NB4 (cell line): Measurements from ENCODE around the gene ATG9B.
"Not testable (repeated sequence)": the region's sequence is repeated elsewhere in the genome, so short reads cannot be mapped to it uniquely, and the experiment has no call there.

ENCODE experiments used
- DNase-seq: peaks from one replicate; pipeline ENCODE4 v3.0.0; 2010; ENCODE audit warnings: low read depth
- H3K4me3 ChIP-seq: one replicate; pipeline ENCODE4 v1.5.1; 2011; ENCODE audit warnings: mild to moderate bottlenecking, low read depth, low read length, moderate library complexity
- MYC ChIP-seq: IDR thresholded peaks from 2 replicates; pipeline ENCODE4 v1.6.1; 2011; ENCODE audit warnings: low read depth, low read length
- POLR2A ChIP-seq: IDR thresholded peaks from 2 replicates; pipeline ENCODE4 v1.6.1; 2011; ENCODE audit warnings: mild to moderate bottlenecking; ENCODE audit not compliant: insufficient read length; ENCODE audit errors: extremely low read depth
- TF ChIP-seq, protein P1 (sequence below): IDR thresholded peaks from 2 replicates; pipeline ENCODE4 v1.6.1; 2011; ENCODE audit warnings: low read depth, low read length
- TF ChIP-seq, protein P2 (sequence below): IDR thresholded peaks from one replicate; pipeline ENCODE4 v1.5.1; 2012; ENCODE audit warnings: low read depth, low read length

The ATG9B gene

DNA sequence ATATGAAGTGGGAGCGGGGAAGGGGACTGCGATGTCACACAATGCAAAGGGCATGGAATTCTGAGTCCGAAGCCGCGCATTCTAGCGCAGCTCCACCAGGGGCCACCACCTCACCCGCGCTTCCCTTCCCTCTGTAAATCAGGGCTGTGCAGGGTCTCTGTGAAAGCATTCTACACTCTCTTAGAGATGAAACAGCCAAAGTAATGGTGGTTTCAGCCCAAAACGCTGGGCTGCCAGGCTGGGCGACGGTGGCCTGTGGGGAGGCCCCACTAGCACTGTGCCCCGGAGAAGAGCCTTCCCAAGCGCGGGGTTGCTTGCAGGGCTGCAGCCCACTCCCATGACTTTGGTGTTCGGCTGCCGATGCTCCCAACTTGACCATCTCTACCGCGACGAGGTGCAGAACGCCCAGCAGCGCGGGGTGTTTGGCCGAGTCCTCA, 11.4 kb downstream of the ATG9B start:
- no peak overlapping the region for H3K4me3 ChIP-seq
- TF ChIP-seq, protein P1, sequence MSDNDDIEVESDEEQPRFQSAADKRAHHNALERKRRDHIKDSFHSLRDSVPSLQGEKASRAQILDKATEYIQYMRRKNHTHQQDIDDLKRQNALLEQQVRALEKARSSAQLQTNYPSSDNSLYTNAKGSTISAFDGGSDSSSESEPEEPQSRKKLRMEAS: no peak
- TF ChIP-seq, protein P2, sequence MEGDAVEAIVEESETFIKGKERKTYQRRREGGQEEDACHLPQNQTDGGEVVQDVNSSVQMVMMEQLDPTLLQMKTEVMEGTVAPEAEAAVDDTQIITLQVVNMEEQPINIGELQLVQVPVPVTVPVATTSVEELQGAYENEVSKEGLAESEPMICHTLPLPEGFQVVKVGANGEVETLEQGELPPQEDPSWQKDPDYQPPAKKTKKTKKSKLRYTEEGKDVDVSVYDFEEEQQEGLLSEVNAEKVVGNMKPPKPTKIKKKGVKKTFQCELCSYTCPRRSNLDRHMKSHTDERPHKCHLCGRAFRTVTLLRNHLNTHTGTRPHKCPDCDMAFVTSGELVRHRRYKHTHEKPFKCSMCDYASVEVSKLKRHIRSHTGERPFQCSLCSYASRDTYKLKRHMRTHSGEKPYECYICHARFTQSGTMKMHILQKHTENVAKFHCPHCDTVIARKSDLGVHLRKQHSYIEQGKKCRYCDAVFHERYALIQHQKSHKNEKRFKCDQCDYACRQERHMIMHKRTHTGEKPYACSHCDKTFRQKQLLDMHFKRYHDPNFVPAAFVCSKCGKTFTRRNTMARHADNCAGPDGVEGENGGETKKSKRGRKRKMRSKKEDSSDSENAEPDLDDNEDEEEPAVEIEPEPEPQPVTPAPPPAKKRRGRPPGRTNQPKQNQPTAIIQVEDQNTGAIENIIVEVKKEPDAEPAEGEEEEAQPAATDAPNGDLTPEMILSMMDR: peak; percentile 86
- TF ChIP-seq MYC: no peak
- TF ChIP-seq POLR2A: no peak
- peak; percentile 68 for DNase-seq

DNA sequence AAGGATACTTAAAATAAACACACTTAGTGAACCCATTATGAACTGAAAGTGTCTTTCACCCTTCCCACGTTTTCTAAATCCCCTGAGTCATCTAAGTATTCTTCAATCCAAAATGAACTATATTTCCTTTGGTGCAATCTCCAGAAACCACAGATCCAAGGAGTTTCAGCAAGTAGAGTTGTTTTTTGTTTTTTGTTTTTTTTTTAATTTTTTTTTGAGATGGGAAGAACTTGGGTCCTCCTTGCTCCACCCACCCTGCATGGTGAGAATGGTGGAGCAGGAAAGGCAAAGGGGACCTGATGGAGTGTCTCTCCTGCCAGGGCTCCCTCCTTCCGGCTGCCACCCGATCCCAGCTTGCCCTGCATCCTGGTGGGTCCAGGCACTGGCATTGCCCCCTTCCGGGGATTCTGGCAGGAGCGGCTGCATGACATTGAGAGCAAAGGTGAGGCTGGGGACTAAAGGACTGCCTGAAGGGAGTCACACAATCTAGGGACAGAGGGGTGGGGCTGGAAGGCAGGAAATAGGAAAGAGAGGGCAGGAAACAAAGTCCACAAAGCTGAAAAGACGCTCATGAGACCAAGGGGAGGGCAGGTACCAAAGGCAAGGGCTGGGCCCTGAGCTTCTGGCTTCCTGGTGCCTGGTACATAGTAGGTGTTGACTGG, 12.1 kb downstream of the ATG9B start:
- TF ChIP-seq POLR2A: no peak
- TF ChIP-seq, protein P1: no peak
- no peak for TF ChIP-seq MYC
- TF ChIP-seq, protein P2: no peak
- no peak for DNase-seq
- no peak overlapping the region for H3K4me3 ChIP-seq

DNA sequence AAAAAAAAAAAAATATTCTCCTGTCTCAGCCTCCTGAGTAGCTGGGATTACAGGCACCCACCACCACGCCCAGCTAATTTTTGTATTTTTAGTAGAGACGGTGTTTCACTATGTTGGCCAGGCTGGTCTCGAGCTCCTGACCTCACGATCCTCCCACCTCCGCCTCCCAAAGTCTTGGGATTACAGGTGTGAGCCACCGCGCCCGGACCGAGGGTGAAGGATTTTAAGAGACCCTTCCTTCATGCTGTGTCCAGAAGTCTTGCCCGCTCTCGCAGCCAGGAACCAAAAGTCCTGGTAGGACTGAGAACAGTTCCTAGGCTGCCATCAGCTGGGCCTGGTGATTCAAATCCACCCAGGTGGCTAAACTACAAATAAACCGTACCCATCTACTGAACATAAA, 12.7 kb downstream of the ATG9B start:
- DNase-seq, H3K4me3 ChIP-seq: not testable (repeated sequence)

DNA sequence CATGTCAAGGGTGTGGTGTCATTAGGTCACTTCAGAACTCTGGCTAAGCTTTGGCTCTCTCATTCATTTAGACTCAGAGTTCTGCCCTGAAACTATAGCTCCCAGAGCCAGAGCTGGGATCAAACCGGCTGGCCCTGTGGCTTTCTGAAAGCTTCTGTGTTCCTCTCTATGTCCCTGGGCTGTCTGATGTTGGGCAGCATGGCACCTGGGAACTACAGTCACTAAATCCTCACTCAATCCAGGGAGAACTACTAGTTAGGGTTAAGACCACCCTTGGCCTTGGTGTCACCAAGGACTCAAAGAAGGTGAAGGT, 13.2 kb downstream of the ATG9B start:
- TF ChIP-seq, protein P1: no peak
- TF ChIP-seq MYC (no peak), POLR2A (no peak)
- no peak for DNase-seq
- H3K4me3 ChIP-seq: no peak overlapping the region

DNA sequence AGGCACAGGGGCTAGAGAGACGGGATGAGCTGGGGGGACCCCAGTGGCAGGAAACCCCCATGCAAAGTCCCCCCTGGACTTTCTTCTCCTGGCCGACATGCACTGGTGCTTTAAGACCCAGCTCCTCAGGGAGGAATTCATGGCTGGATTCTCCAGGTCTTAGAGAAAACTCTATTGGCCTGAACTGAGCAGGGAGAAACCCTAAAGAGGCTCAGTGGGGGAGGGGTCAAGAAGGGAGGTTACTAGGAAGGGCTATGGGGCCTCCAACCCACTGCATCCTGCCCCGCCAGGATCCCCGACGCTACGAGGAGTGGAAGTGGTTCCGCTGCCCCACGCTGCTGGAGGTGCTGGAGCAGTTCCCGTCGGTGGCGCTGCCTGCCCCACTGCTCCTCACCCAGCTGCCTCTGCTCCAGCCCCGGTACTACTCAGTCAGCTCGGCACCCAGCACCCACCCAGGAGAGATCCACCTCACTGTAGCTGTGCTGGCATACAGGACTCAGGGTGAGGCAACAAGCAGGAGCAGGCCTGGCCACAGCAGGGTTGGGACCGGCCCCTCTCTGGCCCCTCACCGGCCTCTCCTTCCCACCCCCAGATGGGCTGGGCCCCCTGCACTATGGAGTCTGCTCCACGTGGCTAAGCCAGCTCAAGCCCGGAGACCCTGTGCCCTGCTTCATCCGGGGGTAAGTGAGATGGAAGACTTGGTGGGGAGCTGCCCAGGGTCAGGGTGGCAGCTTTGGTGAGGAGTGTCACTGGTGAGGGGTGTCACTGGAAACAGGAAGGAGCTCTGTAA, 13.8 kb downstream of the ATG9B start:
- DNase-seq: no peak
- no peak overlapping the region for H3K4me3 ChIP-seq
- no peak for TF ChIP-seq MYC
- TF ChIP-seq, protein P2: no peak

DNA sequence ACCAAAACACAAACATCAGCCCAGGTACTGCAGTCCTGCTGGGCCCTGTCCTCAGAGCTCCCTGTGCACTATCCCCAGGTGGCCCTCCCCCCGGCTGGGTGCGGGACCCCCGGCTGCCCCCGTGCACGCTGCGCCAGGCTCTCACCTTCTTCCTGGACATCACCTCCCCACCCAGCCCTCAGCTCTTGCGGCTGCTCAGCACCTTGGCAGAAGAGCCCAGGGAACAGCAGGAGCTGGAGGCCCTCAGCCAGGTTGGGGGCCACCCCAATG, 14.3 kb downstream of the ATG9B start:
- TF ChIP-seq, protein P1: no peak
- TF ChIP-seq POLR2A (no peak), MYC (no peak)
- TF ChIP-seq, protein P2: no peak
- no peak for DNase-seq
- H3K4me3 ChIP-seq: no peak overlapping the region
